SK-N-SH (cell line): ENCODE measurements around the gene TPH2. TPM values are rescaled to one million over a fixed set of nuclear protein-coding genes. Genes with fewer than 3 reads are reported as not detected.

Experiments
- polyA plus RNA-seq, 3 experiments: library from polyadenylated mRNA; depleted of rRNA; stranded (reverse); fragments of >200 nt; gene quantifications; 2 replicates each; pipeline ENCODE4 v1.2.3, GENCODE V29; 2012

Gene TPH2
- polyA plus RNA-seq, 1 of the 3 experiments (the other 2 are of a cell fraction), result not detected

Other genes with a start within 250 kb of the TPH2 start
- 6.5 and 8.3 TPM in 2 replicates for gene RAB21, start 184.0 kb upstream of the TPH2 start, polyA plus RNA-seq (2012; rRNA removed)
- gene TBC1D15, start 99.1 kb upstream of the TPH2 start, polyA plus RNA-seq (2012; rRNA removed), result 8.6 and 12.0 TPM in 2 replicates